Activated naive CD4-positive, alpha-beta T cell treated with anti-CD3 and anti-CD28 coated beads, Interleukin-2, amount 10 ng/mL, durations not matched to agents 7 days and 5 days (primary cell): ENCODE results near the gene BTD.

Experiments
- CTCF ChIA-PET: fragments of 350-600 bp; sonication (Branson Sonifier 250); formaldehyde crosslinking; loops from one replicate; lab custom pipeline; 2021; ENCODE audit warnings: antibody characterized with exemption; lab: Charles Lee
- DNase-seq: peaks from one replicate; pipeline ENCODE4 v3.0.0-alpha.2; 2020
- H3K27ac Mint-ChIP-seq: one replicate; pipeline ENCODE4 v1.8.0; 2021; ENCODE audit warnings: mild to moderate bottlenecking, moderate library complexity, mixed read lengths
- H3K27me3 Mint-ChIP-seq: one replicate; pipeline ENCODE4 v1.8.0; 2021; ENCODE audit warnings: mild to moderate bottlenecking, mixed read lengths
- H3K36me3 Mint-ChIP-seq: one replicate; pipeline ENCODE4 v1.8.0; 2021; ENCODE audit warnings: mixed read lengths
- H3K4me1 Mint-ChIP-seq: one replicate; pipeline ENCODE4 v1.8.0; 2021; ENCODE audit warnings: mixed read lengths
- H3K4me3 Mint-ChIP-seq: one replicate; pipeline ENCODE4 v1.8.0; 2021; ENCODE audit warnings: mild to moderate bottlenecking, moderate library complexity, mixed read lengths
- H3K9me3 Mint-ChIP-seq: one replicate; pipeline ENCODE4 v1.8.0; 2021; ENCODE audit warnings: mixed read lengths

The BTD gene

DNA sequence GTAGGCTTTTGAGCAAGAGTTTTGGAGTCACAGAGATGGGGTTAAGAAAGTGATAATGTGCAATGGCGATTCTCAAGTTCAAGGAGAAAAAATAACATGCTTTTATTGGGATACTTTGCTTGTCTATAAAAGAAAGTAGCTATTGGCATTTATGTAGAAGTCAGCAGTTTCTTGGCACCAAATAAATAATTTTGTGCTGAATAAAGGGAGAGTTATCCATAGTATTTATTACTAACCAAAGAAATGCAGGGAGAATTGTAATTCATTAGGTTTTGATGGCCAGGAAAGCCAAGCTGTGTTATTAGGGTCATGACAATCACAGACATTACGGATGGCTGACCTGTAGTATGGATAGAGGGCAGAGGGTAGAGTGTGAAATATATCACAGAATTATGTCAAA is 33.1 kb downstream of the BTD start:
- Mint-ChIP-seq H3K27ac (no peak overlapping the region), H3K4me3 (no peak overlapping the region), H3K27me3 (peaks cover 4% of the 10 kb centered on the region), H3K4me1 (peaks cover 38% of the 10 kb centered on the region), H3K9me3 (no peaks in the 10 kb centered on the region), H3K36me3 (no peaks in the 10 kb centered on the region)
- CTCF ChIA-PET: interaction anchor here (5.4 kb wide), 1 partner anchor 178 kb away, joined by 25 read pairs; no protein-coding TSS in a partner anchor
- no peak for DNase-seq

GRCh38 chr3:15635121-15635661 is 33.6 kb downstream of the BTD start:
- peaks cover 34% of the 10 kb centered on the region for H3K4me1 Mint-ChIP-seq
- no peaks in the 10 kb centered on the region for H3K36me3 Mint-ChIP-seq
- peaks cover 4% of the 10 kb centered on the region for H3K27me3 Mint-ChIP-seq
- DNase-seq: no peak
- H3K4me3 Mint-ChIP-seq: no peak overlapping the region
- H3K27ac Mint-ChIP-seq: no peak overlapping the region
- H3K9me3 Mint-ChIP-seq: no peaks in the 10 kb centered on the region
- CTCF ChIA-PET: interaction anchor here (5.4 kb wide), 1 partner anchor 178 kb away, joined by 25 read pairs; no protein-coding TSS in a partner anchor

DNA sequence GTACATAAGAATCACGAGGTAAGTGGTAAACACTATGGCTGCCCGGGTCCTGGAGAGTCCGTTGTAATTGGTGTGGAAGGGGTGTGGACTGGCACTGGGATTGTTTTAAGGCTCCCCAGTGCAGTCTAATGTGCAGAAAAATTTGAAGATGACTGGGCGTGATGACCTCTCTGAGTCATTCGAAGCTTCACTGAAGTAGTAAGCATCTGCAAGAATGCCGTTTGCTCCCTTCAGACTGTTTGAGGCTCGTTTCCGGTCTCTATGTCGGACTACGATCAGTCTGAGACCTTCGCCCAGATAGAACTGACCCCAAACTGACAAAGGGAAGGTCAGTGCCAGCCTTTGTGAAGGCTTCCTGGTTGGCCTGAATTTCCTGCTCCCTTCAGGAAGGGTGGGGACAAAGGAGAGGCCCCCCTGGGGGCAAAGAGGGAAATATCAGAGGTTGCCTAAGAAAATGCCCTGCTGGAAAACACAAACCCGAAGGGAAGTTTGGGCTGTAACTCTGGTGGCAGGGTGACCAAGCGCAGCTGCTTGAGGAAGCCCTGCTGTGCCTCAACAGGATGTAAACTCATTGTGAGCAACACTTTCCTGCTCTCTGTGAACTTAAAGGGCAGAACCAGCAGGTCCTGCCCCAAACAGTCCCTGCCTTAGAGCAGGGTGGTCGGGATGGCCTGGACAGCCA is 34.6 kb downstream of the BTD start:
- H3K4me1 Mint-ChIP-seq: peaks cover 25% of the 10 kb centered on the region
- H3K9me3 Mint-ChIP-seq: no peaks in the 10 kb centered on the region
- CTCF ChIA-PET: interaction anchor here (5.4 kb wide), 1 partner anchor 177 kb away, joined by 25 read pairs; no protein-coding TSS in a partner anchor
- peaks cover 4% of the 10 kb centered on the region for H3K27me3 Mint-ChIP-seq
- H3K4me3 Mint-ChIP-seq: no peak overlapping the region
- H3K27ac Mint-ChIP-seq: no peak overlapping the region
- no peaks in the 10 kb centered on the region for H3K36me3 Mint-ChIP-seq
- peak; percentile 38 for DNase-seq

- H3K9me3 Mint-ChIP-seq: no peaks in the 10 kb centered on the region
- peaks cover 31% of the 10 kb centered on the region for H3K4me1 Mint-ChIP-seq
- no peak for DNase-seq
- peak overlapping the region; percentile 16 for H3K27ac Mint-ChIP-seq
- H3K36me3 Mint-ChIP-seq: no peaks in the 10 kb centered on the region
- H3K27me3 Mint-ChIP-seq: no peaks in the 10 kb centered on the region
- no peak overlapping the region for H3K4me3 Mint-ChIP-seq
- CTCF ChIA-PET: interaction anchor here (5.4 kb wide), 1 partner anchor 176 kb away, joined by 25 read pairs; no protein-coding TSS in a partner anchor
These were observed 35.8 kb downstream of the BTD start for GRCh38 chr3:15637131-15637951.

GRCh38 chr3:15638193-15638890 is 36.8 kb downstream of the BTD start:
- Mint-ChIP-seq H3K27me3 (no peaks in the 10 kb centered on the region), H3K4me1 (peaks cover 31% of the 10 kb centered on the region), H3K36me3 (peaks cover 2% of the 10 kb centered on the region), H3K27ac (no peak overlapping the region), H3K9me3 (no peaks in the 10 kb centered on the region), H3K4me3 (no peak overlapping the region)
- CTCF ChIA-PET: no interaction called here
- no peak for DNase-seq

GRCh38 chr3:15638891-15639262 is 37.3 kb downstream of the BTD start:
- Mint-ChIP-seq H3K4me3 (no peak overlapping the region), H3K27me3 (peaks cover 4% of the 10 kb centered on the region), H3K27ac (no peak overlapping the region), H3K4me1 (peaks cover 31% of the 10 kb centered on the region), H3K9me3 (no peaks in the 10 kb centered on the region), H3K36me3 (peaks cover 2% of the 10 kb centered on the region)
- CTCF ChIA-PET: no interaction called here
- DNase-seq: no peak

DNA sequence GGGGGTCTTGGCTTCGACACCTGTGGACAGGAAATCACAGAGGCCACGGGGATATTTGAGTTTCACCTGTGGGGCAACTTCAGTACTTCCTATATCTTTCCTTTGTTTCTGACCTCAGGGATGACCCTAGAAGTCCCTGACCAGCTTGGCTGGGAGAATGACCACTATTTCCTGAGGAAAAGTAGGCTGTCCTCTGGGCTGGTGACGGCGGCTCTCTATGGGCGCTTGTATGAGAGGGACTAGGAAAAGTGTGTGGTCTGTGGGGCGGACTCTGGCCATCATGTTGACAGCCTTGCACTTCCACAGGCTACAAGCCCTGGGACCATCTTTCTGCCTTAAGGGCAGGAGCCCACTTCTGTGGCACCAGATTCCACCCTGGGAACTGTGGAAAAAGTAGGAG is 43.7 kb downstream of the BTD start:
- CTCF ChIA-PET: interaction anchor here (0.8 kb wide), 1 partner anchor 12 kb away, joined by 3 read pairs; no protein-coding TSS in a partner anchor
- Mint-ChIP-seq H3K27me3 (peaks cover 41% of the 10 kb centered on the region), H3K4me3 (no peak overlapping the region), H3K4me1 (peaks cover 54% of the 10 kb centered on the region), H3K27ac (no peak overlapping the region), H3K36me3 (peaks cover 22% of the 10 kb centered on the region), H3K9me3 (peaks cover 11% of the 10 kb centered on the region)
- no peak for DNase-seq

- Mint-ChIP-seq H3K4me1 (peaks cover 54% of the 10 kb centered on the region), H3K36me3 (peaks cover 22% of the 10 kb centered on the region), H3K4me3 (no peak overlapping the region), H3K9me3 (peaks cover 11% of the 10 kb centered on the region), H3K27me3 (peaks cover 48% of the 10 kb centered on the region), H3K27ac (no peak overlapping the region)
- CTCF ChIA-PET: interaction anchor here (0.8 to 0.9 kb wide), 3 partner anchors 12 to 148 kb away, joined by 3 to 4 read pairs (median 3); no protein-coding TSS in a partner anchor
- DNase-seq: no peak
These were observed 44.4 kb downstream of the BTD start for GRCh38 chr3:15645740-15646501.

DNA sequence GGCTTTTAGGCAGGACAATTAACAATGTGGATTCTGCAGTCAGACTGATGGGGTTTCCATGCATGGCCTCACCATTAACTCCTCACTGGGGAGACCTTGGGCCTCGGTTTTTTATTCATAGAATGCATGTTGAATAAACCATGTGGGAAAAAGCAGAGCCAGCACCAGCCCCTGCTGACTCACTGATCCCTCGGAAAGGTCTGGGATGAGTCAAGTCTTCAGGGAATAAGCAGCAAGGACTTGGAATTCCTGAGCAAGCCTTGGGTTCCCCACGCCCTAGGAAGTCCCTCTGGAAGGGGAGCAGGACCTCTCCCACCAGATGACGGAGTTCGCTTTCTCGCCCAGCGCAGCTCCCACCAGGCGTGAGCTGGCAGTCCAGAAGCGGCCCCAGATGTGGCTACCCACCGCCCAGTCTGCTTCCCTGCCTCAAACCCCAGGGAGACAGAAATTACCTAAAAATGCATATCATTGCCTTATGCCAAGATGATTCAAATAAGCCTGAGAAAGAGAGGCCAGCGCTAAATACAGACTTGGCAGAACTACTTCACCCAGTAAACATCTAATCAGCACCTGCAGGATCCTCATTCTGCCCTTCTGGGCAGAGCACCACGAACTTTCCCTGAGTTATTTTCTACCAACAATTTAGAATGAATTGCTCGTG is 45.4 kb downstream of the BTD start:
- no peak for DNase-seq
- Mint-ChIP-seq H3K36me3 (peaks cover 22% of the 10 kb centered on the region), H3K4me1 (peaks cover 49% of the 10 kb centered on the region), H3K27ac (peak overlapping the region; percentile 80), H3K4me3 (peak overlapping the region; percentile 41), H3K9me3 (peaks cover 16% of the 10 kb centered on the region), H3K27me3 (peaks cover 59% of the 10 kb centered on the region)
- CTCF ChIA-PET: interaction anchor here (0.9 to 1.0 kb wide), 2 partner anchors 46 to 147 kb away, joined by 3 read pairs; partner anchors contain the start of genes BTD and HACL1

GRCh38 chr3:15647611-15648167 is 46.1 kb downstream of the BTD start:
- peaks cover 64% of the 10 kb centered on the region for H3K27me3 Mint-ChIP-seq
- peak overlapping the region; percentile 80 for H3K27ac Mint-ChIP-seq
- peaks cover 16% of the 10 kb centered on the region for H3K9me3 Mint-ChIP-seq
- peaks cover 22% of the 10 kb centered on the region for H3K36me3 Mint-ChIP-seq
- peak; percentile 82 for DNase-seq
- peaks cover 47% of the 10 kb centered on the region for H3K4me1 Mint-ChIP-seq
- CTCF ChIA-PET: interaction anchor here (1.0 kb wide), 1 partner anchor 46 kb away, joined by 3 read pairs; the partner anchor contains the start of genes BTD and HACL1
- peak overlapping the region; percentile 41 for H3K4me3 Mint-ChIP-seq

DNA sequence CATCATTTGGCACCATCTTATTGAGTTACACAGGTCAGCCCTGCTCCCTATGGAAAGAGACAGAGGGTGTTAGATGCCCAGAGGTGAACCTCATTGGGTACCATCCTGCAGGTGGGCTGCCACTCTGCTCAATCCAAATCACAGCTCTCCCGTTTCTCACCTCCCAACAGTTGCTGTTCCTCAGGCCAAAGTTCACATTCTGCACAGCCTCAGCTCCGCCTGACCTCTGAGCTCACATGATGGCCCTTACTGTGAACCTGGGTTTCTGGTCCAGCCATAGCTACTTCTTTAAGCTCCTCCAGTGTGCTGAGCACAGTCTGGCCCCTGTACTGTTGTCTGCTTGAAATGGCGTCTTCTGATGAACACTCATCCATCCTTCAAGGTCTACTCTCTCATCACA is 47.8 kb downstream of the BTD start:
- H3K27ac Mint-ChIP-seq: no peak overlapping the region
- CTCF ChIA-PET: interaction anchor here (1.4 kb wide), 1 partner anchor 163 kb away, joined by 4 read pairs; no protein-coding TSS in a partner anchor
- H3K9me3 Mint-ChIP-seq: peaks cover 19% of the 10 kb centered on the region
- H3K4me3 Mint-ChIP-seq: no peak overlapping the region
- H3K36me3 Mint-ChIP-seq: peaks cover 22% of the 10 kb centered on the region
- DNase-seq: no peak
- H3K27me3 Mint-ChIP-seq: peaks cover 69% of the 10 kb centered on the region
- H3K4me1 Mint-ChIP-seq: peaks cover 47% of the 10 kb centered on the region

GRCh38 chr3:15649858-15650257 is 48.3 kb downstream of the BTD start:
- peaks cover 68% of the 10 kb centered on the region for H3K27me3 Mint-ChIP-seq
- peaks cover 22% of the 10 kb centered on the region for H3K36me3 Mint-ChIP-seq
- CTCF ChIA-PET: no interaction called here
- no peak overlapping the region for H3K27ac Mint-ChIP-seq
- peaks cover 19% of the 10 kb centered on the region for H3K9me3 Mint-ChIP-seq
- no peak for DNase-seq
- H3K4me1 Mint-ChIP-seq: peaks cover 47% of the 10 kb centered on the region
- H3K4me3 Mint-ChIP-seq: no peak overlapping the region
